Activated T-cell treated with anti-CD3 and anti-CD28 coated beads for 24 hours (primary cell): ENCODE data around the gene RSL1D1.
"Not testable (repeated sequence)": the region's sequence is repeated elsewhere in the genome, so short reads cannot be mapped to it uniquely, and the experiment has no call there.

ENCODE experiments used
- DNase-seq: peaks from one replicate; pipeline ENCODE4 v3.0.0-alpha.2; 2020; ENCODE audit warnings: low read depth

Gene RSL1D1

GRCh38 chr16:11843861-11844260 lies 7.5 kb downstream of the RSL1D1 start:
- DNase-seq: no peak

- no peak for DNase-seq
These were observed 8.1 kb downstream of the RSL1D1 start for GRCh38 chr16:11843206-11843605.

- DNase-seq: no peak
These were observed 10.3 kb downstream of the RSL1D1 start for GRCh38 chr16:11841026-11841425.

GRCh38 chr16:11836650-11837244 lies 14.6 kb downstream of the RSL1D1 start:
- DNase-seq: no peak

- DNase-seq: no peak
These were observed 15.3 kb downstream of the RSL1D1 start for GRCh38 chr16:11835891-11836649.

GRCh38 chr16:11835309-11835708 lies 16.0 kb downstream of the RSL1D1 start:
- DNase-seq: no peak

- no peak for DNase-seq
These were observed 17.2 kb downstream of the RSL1D1 start for GRCh38 chr16:11833951-11834695.

- DNase-seq: no peak
These were observed 22.6 kb downstream of the RSL1D1 start for GRCh38 chr16:11828696-11829095.

GRCh38 chr16:11825520-11826165 lies 25.7 kb downstream of the RSL1D1 start:
- not testable (repeated sequence) for DNase-seq

GRCh38 chr16:11824362-11824761 lies 27.0 kb downstream of the RSL1D1 start:
- DNase-seq: no peak

GRCh38 chr16:11823645-11824044 lies 27.7 kb downstream of the RSL1D1 start:
- DNase-seq: not testable (repeated sequence)

GRCh38 chr16:11819798-11820197 lies 31.5 kb downstream of the RSL1D1 start:
- no peak for DNase-seq

- not testable (repeated sequence) for DNase-seq
These were observed 32.4 kb downstream of the RSL1D1 start for GRCh38 chr16:11818970-11819369.

GRCh38 chr16:11816123-11816522 lies 35.2 kb downstream of the RSL1D1 start:
- DNase-seq: no peak

GRCh38 chr16:11814800-11815199 lies 36.5 kb downstream of the RSL1D1 start:
- DNase-seq: not testable (repeated sequence)

GRCh38 chr16:11806721-11807120 lies 44.6 kb downstream of the RSL1D1 start:
- DNase-seq: no peak

- no peak for DNase-seq
These were observed 45.8 kb downstream of the RSL1D1 start for GRCh38 chr16:11805556-11805955.

GRCh38 chr16:11801481-11802021 lies 49.8 kb downstream of the RSL1D1 start:
- DNase-seq: no peak

GRCh38 chr16:11800382-11800718 lies 51.0 kb downstream of the RSL1D1 start:
- no peak for DNase-seq

- DNase-seq: no peak
These were observed 51.6 kb downstream of the RSL1D1 start for GRCh38 chr16:11799509-11800381.

- DNase-seq: no peak
These were observed 52.3 kb downstream of the RSL1D1 start for GRCh38 chr16:11799017-11799381.

GRCh38 chr16:11797957-11798299 lies 53.4 kb downstream of the RSL1D1 start:
- no peak for DNase-seq
